ENCODE measurements around the gene NR3C2.

NR3C2 gene

GRCh38 chr4:148441986-148442831 lies at the start of gene NR3C2:
Gene NR3C2, minus strand, starts transcription at chr4:148442414.
- peak; percentile 96 for DNase-seq

- DNase-seq = no peak
Observed at GRCh38 chr4:148487181-148487580, 45.0 kb upstream of the NR3C2 start.

GRCh38 chr4:148481636-148482035 lies 39.4 kb upstream of the NR3C2 start:
- DNase-seq = no peak

- DNase-seq = no peak
Observed at GRCh38 chr4:148477276-148477675, 35.1 kb upstream of the NR3C2 start.

- DNase-seq = no peak
Observed at GRCh38 chr4:148469938-148470337, 27.7 kb upstream of the NR3C2 start.

- no peak for DNase-seq
Observed at GRCh38 chr4:148454835-148455234, 12.6 kb upstream of the NR3C2 start.

- no peak for DNase-seq
Observed at GRCh38 chr4:148453833-148454232, 11.6 kb upstream of the NR3C2 start.

- DNase-seq = no peak
Observed at GRCh38 chr4:148452970-148453369, 10.8 kb upstream of the NR3C2 start.

GRCh38 chr4:148449921-148450320 lies 7.7 kb upstream of the NR3C2 start:
- no peak for DNase-seq

GRCh38 chr4:148448141-148448540 lies 5.9 kb upstream of the NR3C2 start:
- no peak for DNase-seq

- no peak for DNase-seq
Observed at GRCh38 chr4:148447681-148448080, 5.5 kb upstream of the NR3C2 start.

GRCh38 chr4:148445860-148446330 lies 3.7 kb upstream of the NR3C2 start:
- no peak for DNase-seq

GRCh38 chr4:148445071-148445859 lies 3.1 kb upstream of the NR3C2 start:
- DNase-seq = peak; percentile 66

- DNase-seq = peak; percentile 31
Observed at GRCh38 chr4:148444296-148445070, 2.3 kb upstream of the NR3C2 start.

GRCh38 chr4:148443512-148444295 lies 1.5 kb upstream of the NR3C2 start:
- DNase-seq = peak; percentile 19

GRCh38 chr4:148442832-148443511 lies 758 bp upstream of the NR3C2 start:
- DNase-seq = no peak

- DNase-seq = no peak
Observed at GRCh38 chr4:148441624-148441985, 609 bp downstream of the NR3C2 start.

- no peak for DNase-seq
Observed at GRCh38 chr4:148438047-148438446, 4.2 kb downstream of the NR3C2 start.

- DNase-seq = no peak
Observed at GRCh38 chr4:148437439-148437838, 4.8 kb downstream of the NR3C2 start.

GRCh38 chr4:148436512-148436911 lies 5.7 kb downstream of the NR3C2 start:
- no peak for DNase-seq

GRCh38 chr4:148435654-148436406 lies 6.4 kb downstream of the NR3C2 start:
- DNase-seq = no peak
